PC-3 (cell line): ENCODE data around the gene FLNC.

Source experiments
- EZH2 ChIP-seq: fragments of 300-600 bp; sonication (generic); IDR thresholded peaks from one replicate; pipeline ENCODE4 v1.6.1; 2017; ENCODE audit warnings: antibody characterized with exemption, mild to moderate bottlenecking, low read length; ENCODE audit not compliant: unreplicated experiment
- TF ChIP-seq, protein P1 (sequence below): fragments of 300-600 bp; sonication (generic); conservative IDR thresholded peaks from 2 replicates; pipeline ENCODE4 v1.5.1; 2017; ENCODE audit warnings: antibody characterized with exemption, low read depth, mild to moderate bottlenecking, low read length

DNA sequence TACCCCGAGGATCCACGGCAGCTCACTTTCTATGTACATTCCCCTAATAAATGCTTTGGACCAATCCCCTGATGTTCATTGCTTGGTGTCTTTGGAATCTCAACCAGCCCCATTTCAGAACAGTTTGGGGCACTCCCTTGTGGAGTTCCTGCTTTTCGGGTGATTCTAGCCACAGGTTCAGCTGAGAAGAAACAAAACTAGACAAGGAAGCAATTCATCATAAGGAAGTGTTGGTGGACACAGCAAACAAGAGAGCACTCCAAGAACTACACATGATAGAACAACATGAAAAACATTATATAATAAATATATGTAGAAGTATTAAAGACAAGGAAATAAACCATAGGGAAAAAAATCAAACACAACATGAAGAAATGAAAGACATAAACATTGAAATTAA is 44.5 kb upstream of the FLNC start:
- TF ChIP-seq EZH2: no peak
- TF ChIP-seq, protein P1, sequence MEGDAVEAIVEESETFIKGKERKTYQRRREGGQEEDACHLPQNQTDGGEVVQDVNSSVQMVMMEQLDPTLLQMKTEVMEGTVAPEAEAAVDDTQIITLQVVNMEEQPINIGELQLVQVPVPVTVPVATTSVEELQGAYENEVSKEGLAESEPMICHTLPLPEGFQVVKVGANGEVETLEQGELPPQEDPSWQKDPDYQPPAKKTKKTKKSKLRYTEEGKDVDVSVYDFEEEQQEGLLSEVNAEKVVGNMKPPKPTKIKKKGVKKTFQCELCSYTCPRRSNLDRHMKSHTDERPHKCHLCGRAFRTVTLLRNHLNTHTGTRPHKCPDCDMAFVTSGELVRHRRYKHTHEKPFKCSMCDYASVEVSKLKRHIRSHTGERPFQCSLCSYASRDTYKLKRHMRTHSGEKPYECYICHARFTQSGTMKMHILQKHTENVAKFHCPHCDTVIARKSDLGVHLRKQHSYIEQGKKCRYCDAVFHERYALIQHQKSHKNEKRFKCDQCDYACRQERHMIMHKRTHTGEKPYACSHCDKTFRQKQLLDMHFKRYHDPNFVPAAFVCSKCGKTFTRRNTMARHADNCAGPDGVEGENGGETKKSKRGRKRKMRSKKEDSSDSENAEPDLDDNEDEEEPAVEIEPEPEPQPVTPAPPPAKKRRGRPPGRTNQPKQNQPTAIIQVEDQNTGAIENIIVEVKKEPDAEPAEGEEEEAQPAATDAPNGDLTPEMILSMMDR: no peak
